Sciatic nerve (tissue), 2 donors: ENCODE results near the gene MRPS35. TPM values are rescaled to one million over a fixed set of nuclear protein-coding genes. Genes with fewer than 3 reads are reported as not detected.

Experiments
- ATAC-seq: fragments of 200-7000 bp; cut with Tn5 transposase; one replicate; pipeline ENCODE4 v1.9.1; 2020; ENCODE audit warnings: mild to moderate bottlenecking, moderate library complexity
- DNase-seq: peaks from one replicate; pipeline ENCODE4 v3.0.0-alpha.2; 2020; ENCODE audit warnings: low spot score
- intact Hi-C: fragments of 100-400 bp; cut with DNase I; formaldehyde crosslinking; loops from one replicate; pipeline ENCODE4 v1.14.2; 2022
- total RNA-seq: library from RNA; stranded (reverse); fragmentation: NEBNext Ultra II Directional; extraction: Animal tissue kit (Norgen Biotek cat#: 25700); gene quantifications from one replicate; pipeline ENCODE4 v1.2.1, GENCODE V29; 2021
- donor health status: DM: no; HTN: no; CAD: no.
- donor health status: DM: no; HTN: no; CAD: no.

Gene MRPS35
- total RNA-seq, 1 donor from 2014 or later, result 28.0 TPM

GRCh38 chr12:27797301-27798025 lies 86.8 kb downstream of the MRPS35 start:
- no peak for DNase-seq
- no peak for ATAC-seq
- intact Hi-C loops, result no loop called here

GRCh38 chr12:27800819-27801218 lies 90.2 kb downstream of the MRPS35 start:
- ATAC-seq, result no peak
- intact Hi-C loops, result no loop called here

DNA sequence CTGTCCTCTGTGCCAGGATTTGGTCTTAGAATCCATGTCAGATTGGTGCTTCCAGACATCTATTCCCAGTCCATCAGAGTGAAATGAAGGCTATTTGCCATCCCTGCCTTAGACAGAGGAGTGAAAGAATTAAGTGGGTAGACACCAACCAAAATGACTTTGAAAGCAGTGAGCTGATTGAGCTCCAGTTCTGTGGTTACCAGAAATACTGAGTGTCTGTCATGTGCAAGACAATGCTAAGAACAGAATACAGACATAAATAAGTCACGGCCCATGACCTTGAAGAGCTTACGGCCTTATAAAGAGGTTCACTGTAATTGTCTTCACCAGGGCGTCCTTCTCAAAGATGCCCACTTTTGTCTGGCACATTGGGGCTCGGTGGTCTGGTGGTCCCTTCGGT lies 91.0 kb downstream of the MRPS35 start:
- DNase-seq (no peak), ATAC-seq (no peak)
- intact Hi-C loops, result no loop called here

More at GRCh38 chr12:27800819-27801218, 90.2 kb downstream of the MRPS35 start:
- DNase-seq, result no peak

GRCh38 chr12:27802511-27802910 lies 91.9 kb downstream of the MRPS35 start:
- ATAC-seq (no peak), DNase-seq (no peak)
- intact Hi-C loops, result no loop called here

GRCh38 chr12:27802936-27803335 lies 92.3 kb downstream of the MRPS35 start:
- DNase-seq (no peak), ATAC-seq (no peak)
- intact Hi-C loops, result no loop called here

DNA sequence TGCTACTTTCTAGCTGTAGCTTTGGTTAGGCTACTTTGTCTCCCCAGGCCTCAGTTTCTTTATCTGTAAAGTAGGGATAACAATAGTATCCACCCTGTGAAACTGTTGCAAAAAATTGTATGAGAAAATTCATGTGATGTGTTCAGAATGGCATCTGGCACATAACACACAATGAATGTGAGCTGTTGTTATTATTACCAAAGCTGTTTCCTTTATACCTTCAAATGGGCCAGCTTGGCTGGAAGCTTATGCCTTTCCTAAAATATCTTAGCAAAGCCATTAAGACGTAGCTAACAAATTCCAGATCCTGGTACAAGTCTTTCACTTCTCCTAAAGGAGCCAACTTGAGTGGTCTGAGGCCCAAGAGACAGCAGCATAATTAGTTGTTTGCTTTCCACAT lies 94.6 kb downstream of the MRPS35 start:
- DNase-seq (no peak), ATAC-seq (no peak)
- intact Hi-C loops, result no loop called here

Other genes with a start within 250 kb of the MRPS35 start
- gene PPFIBP1, start 186.6 kb upstream of the MRPS35 start, total RNA-seq, result 146 TPM
- 1.2 TPM for gene REP15, start 14.4 kb upstream of the MRPS35 start, total RNA-seq
- gene KLHL42, start 69.4 kb downstream of the MRPS35 start, total RNA-seq, result 31.8 TPM
- not detected for gene MANSC4, start 69.4 kb downstream of the MRPS35 start, total RNA-seq